AG09309 (cell line): ENCODE measurements around the gene ZNF491.

Source experiments
- DNase-seq: peaks from one replicate; pipeline ENCODE4 v3.0.0-alpha.2; 2010; ENCODE audit warnings: low read depth
- H3K4me3 ChIP-seq: 2 replicates; pipeline ENCODE4 v1.5.1; 2011; ENCODE audit warnings: mild to moderate bottlenecking, low read depth, low read length, moderate library complexity; ENCODE audit not compliant: control insufficient read depth
- TF ChIP-seq, protein P1 (sequence below): IDR thresholded peaks from 2 replicates; pipeline ENCODE4 v1.5.1; 2011; ENCODE audit warnings: mild to moderate bottlenecking, low read depth, low read length, inconsistent platforms; ENCODE audit not compliant: insufficient read depth, control insufficient read depth; ENCODE audit errors: missing control alignments

ZNF491 gene

DNA sequence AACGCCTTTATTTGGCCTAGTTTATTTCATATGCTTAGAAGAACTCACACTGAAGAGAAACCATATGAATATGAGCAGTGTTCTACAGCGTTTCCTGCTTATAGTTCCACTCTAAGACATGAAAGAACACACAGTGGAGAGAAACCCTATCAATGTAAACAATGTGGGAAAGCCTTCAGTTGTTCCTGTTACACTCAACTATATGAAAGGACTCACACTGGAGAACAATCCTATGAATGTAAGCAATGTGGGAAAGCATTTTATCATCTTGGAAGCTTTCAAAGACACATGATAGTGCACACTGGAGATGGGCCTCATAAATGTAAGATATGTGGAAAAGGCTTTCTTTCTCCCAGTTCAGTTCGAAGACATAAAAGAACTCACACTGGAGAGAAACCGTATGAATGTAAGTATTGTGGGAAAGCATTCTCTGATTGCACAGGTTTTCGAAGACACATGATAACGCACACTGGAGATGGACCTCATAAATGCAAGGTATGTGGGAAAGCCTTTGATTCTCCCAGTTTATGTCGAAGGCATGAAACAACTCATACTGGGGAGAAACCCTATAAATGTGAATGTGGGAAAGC, 17.8 kb upstream of the ZNF491 start:
- no peak overlapping the region for H3K4me3 ChIP-seq
- TF ChIP-seq, protein P1, sequence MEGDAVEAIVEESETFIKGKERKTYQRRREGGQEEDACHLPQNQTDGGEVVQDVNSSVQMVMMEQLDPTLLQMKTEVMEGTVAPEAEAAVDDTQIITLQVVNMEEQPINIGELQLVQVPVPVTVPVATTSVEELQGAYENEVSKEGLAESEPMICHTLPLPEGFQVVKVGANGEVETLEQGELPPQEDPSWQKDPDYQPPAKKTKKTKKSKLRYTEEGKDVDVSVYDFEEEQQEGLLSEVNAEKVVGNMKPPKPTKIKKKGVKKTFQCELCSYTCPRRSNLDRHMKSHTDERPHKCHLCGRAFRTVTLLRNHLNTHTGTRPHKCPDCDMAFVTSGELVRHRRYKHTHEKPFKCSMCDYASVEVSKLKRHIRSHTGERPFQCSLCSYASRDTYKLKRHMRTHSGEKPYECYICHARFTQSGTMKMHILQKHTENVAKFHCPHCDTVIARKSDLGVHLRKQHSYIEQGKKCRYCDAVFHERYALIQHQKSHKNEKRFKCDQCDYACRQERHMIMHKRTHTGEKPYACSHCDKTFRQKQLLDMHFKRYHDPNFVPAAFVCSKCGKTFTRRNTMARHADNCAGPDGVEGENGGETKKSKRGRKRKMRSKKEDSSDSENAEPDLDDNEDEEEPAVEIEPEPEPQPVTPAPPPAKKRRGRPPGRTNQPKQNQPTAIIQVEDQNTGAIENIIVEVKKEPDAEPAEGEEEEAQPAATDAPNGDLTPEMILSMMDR, result no peak
- DNase-seq, result no peak

DNA sequence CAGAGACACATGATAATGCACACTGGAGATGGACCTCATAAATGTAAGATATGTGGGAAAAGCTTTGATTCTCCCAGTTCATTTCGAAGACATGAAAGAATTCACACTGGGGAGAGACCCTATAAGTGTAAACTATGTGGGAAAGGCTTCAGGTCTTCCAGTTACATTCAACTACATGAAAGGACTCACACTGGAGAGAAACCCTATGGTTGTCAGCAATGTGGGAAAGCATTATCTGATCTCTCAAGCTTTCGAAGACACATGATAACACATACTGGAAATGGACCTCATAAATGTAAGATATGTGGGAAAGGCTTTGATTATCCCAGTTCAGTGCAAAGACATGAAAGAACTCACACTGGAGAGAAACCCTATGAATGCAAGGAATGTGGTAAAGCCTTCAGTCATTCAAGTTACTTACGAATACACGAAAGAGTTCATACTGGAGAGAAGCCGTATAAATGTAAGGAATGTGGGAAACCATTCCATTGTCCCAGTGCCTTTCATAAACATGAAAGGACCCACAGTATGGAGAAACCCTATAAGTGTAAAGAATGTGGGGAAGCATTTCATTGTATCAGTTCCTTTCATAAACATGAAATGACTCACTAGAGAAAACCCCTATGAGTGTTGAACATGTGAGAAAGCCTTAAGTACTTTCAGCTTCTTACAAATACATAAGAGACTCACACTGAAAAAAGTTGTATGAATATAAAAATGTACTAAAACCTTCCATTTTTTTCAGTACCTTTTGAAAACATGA, 16.8 kb upstream of the ZNF491 start:
- no peak overlapping the region for H3K4me3 ChIP-seq
- TF ChIP-seq, protein P1, result no peak
- DNase-seq, result no peak

DNA sequence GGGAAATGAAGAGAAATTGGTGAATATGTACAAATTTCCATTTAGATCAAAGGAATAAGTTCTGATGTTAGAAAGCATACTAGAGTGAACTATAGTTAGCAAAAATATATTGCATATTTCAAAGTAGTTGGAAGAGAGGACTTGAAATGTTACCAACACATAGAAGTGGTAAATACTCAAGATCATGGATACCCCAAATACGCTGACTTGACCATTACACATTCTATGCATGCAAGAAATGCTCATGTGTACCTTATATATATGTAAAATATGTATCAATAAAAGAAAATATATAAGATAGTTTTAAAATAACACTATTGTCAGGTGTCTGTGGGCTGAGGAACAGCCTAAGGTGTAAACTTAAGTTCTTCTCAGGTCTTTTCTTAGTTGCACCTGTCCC, 14.6 kb upstream of the ZNF491 start:
- TF ChIP-seq, protein P1, result no peak
- no peak overlapping the region for H3K4me3 ChIP-seq
- no peak for DNase-seq

DNA sequence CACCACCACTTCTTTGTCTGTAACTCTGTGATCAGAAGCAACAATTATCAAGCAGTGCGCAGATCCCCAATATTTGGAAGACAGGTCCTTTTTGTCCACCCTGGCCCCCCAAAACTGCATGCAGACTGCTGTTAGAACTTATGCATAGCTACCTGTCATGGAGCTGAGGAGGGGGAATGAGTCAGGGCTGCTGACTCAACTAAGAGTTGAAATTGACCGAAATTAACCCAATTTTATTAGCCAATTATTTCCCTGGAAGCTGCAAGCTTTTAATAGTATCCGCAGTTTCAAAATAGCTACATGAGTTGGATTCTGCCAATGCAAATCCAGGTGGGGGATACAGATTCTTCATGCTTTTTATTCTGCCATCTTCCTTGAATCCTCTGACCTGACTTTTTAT, 14.0 kb upstream of the ZNF491 start:
- TF ChIP-seq, protein P1, result no peak
- no peak for DNase-seq

DNA sequence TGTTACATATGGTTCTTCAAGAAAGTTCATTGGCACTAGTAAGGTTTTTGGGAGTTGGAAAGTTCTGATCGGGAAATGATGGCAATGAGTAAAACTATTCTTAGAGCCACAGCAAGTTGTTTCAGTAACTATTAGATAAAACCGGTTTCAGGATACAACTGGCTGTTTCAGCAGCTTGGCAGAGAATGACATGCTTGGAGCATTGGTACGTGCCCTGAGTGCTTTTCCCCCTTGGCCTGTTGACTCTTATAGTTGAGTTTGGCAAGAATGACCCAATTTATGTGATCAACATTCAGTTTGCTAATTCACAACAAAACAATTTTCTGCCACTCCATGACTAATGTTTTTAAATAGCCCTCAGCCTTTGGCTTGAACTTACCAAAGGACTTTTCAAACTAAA, 10.8 kb upstream of the ZNF491 start:
- H3K4me3 ChIP-seq, result no peak overlapping the region
- TF ChIP-seq, protein P1, result no peak
- no peak for DNase-seq

More for the DNA sequence above, 14.0 kb upstream of the ZNF491 start:
- no peak overlapping the region for H3K4me3 ChIP-seq

DNA sequence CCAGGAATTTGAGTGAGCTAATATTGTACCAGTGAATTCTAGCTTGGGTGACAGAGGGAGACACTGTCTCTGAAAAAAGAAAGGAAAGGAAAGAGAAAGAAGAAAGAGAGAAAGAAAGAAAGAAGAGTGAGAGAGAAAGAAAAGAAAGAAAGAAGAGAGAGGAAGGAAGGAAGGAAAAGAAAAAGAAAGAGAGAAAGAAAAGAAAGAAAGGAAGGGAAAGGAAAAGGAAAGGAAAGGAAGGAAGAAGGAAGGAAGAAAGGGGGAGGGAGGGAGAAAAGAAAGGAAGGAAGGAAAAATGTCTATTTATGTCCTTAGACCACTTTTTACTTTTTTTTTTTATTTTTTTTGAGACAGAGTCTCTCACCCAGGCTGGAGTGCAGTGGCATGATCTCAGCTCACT, 5.4 kb upstream of the ZNF491 start:
- H3K4me3 ChIP-seq, result no peak overlapping the region
- DNase-seq, result no peak
- TF ChIP-seq, protein P1, result no peak
